ENCODE measurements around the gene ACTG2.

ACTG2 gene

GRCh38 chr2:73914667-73915066 lies 21.9 kb downstream of the ACTG2 start:
- DNase-seq (ENCODE audit: low spot score) = no peak

- no peak for DNase-seq (ENCODE audit: low spot score)
These were observed 22.7 kb downstream of the ACTG2 start for GRCh38 chr2:73915437-73915993.

DNA sequence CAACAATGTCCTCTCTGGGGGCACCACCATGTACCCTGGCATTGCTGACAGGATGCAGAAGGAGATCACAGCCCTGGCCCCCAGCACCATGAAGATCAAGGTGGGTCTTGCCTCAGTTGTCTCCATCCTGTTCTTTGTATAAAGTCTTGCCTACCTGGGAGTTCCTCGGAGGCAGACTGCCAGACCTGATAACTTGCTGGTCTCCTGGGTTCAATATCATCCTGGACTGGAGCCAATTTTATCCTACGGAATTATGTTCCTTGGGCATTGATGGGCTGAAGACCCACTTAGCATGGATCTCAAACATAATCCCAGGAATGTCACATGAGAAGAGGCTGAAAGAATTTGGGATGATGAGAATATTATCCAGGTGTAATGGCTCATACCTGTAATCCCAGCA lies 23.9 kb downstream of the ACTG2 start:
- no peak for DNase-seq (ENCODE audit: low spot score)

GRCh38 chr2:73917296-73917695 lies 24.5 kb downstream of the ACTG2 start:
- no peak for DNase-seq (ENCODE audit: low spot score)

GRCh38 chr2:73917696-73918207 lies 24.9 kb downstream of the ACTG2 start:
- DNase-seq (ENCODE audit: low spot score) = no peak

DNA sequence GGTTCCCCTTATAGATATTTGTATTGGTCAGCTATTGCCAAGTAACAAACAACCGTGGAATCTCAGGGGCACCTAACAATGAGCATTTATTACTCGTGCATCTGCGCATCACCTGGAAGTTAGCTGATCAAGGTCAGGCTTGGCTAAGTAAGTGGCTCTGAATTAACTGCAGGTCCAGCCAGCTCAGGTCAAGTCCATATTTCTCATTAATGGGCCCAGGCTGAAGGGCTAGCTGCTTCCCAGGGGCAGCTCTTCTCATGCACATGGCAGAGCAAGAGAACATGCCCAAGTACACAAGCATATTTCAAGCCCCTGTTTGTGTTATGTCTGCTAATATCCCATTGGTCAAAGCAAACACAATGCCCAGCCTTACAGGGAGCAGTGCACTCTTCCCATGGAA lies 26.0 kb downstream of the ACTG2 start:
- no peak for DNase-seq (ENCODE audit: low spot score)

DNA sequence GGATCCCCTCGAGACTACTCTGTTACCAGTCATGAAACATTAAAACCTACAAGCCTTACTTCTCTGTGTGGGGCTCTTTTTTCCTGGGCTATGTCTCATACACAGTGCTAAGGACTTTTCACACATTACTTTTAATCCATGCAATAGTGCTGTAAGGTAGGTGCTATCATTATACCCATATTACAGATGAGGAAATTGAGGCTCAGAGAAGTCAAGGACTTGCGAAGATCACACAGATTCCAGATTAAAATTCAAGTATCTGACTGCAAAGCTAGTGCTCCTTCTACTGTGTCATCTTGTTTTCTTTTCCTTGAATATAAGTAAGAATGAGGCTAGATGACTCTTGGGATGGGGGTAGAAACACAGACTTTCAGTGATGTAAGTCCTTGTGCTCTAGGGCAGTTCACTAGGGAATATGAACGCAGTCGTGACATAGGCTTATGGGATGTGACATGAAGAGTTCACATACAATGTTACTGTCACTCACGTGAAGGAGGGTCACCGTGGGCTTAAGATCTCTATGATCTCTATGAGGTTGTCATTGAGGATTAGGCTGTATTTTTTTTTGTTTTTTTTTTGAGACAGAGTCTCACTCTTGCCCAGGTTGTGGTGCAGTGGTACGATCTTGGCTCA lies 26.9 kb downstream of the ACTG2 start:
- DNase-seq (ENCODE audit: low spot score) = no peak

GRCh38 chr2:73920577-73921545 lies 28.1 kb downstream of the ACTG2 start:
- DNase-seq (ENCODE audit: low spot score) = peak; percentile 66

DNA sequence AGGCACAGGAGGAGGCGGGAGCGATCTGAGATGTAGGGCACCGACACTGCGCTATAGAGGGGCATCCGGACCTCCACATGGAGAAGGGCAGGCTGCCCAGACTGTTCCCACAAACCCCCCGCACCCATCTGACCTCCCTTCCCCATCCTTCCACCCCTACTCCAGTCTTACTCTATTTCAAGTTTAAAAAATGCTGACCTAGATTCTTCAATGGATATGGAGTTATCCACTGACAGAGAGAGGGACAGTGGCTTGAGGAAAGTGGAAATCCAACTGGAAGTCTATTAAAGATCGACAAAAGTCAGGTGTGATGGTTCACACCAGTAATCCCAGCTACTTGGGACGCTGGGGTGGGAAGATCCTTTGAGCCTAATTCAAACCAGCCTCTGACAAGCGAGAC lies 28.8 kb downstream of the ACTG2 start:
- DNase-seq (ENCODE audit: low spot score) = no peak

GRCh38 chr2:73922681-73923080 lies 29.9 kb downstream of the ACTG2 start:
- DNase-seq (ENCODE audit: low spot score) = no peak

DNA sequence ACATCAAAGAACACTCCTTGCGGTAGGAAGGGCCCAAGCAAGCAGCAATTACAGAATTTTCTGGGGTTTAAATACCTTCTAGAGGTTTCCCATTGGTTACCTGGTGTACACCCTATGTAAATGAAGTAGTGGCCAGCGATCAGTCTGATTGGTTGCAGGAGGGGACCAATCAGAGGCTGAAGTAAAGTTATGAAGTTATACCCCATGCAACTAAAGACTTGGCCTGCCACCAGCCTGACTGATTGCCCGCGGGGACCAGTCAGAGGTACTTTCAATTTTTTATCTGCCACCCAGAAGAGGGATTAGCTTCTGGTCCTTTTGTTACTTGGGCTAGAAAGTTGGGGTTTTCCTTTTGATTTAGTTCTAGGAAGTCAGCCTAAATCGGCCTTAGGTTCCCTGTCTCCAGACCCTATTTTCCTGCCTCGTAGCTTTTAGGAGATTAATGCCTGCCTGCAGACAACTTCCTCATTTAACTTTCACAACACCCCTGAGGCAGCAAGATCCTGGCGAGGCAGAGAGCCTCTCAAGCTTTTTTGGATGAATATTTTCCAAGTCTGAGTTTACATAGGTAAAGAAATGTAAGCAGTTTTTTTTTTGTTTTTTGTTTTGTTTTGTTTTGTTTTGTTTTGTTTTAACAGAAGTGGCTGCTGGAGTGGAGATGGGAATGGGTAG lies 32.4 kb downstream of the ACTG2 start:
- DNase-seq (ENCODE audit: low spot score) = peak; percentile 42

- DNase-seq (ENCODE audit: low spot score) = no peak
These were observed 33.2 kb downstream of the ACTG2 start for GRCh38 chr2:73925853-73926492.

GRCh38 chr2:73926493-73927327 lies 33.9 kb downstream of the ACTG2 start, which contains the start of gene DGUOK:
TSS of gene DGUOK (plus strand) at chr2:73926880. CDS start at chr2:73926911, 31 bp downstream.
- DNase-seq (ENCODE audit: low spot score) = peak; percentile 100

DNA sequence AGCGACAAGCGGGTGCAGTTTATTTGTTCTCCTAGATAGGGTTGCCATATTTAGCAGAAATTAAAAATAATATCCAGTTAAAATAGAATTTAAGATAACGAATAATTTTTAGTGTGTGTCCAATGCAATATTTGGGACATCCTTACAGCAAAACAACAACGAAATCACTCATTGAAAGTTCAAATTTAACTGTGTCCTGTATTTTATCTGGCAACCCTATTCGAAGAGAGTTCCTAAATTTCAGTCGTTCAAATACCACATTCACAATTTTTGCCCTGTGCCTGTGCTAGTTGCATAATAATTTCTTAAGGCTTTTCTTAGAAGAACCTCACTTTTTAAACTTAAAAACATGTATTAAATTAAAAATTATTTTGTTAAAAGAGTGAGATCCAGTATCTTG lies 34.5 kb downstream of the ACTG2 start:
- DNase-seq (ENCODE audit: low spot score) = no peak

GRCh38 chr2:73928963-73929347 lies 36.1 kb downstream of the ACTG2 start:
- DNase-seq (ENCODE audit: low spot score) = no peak

GRCh38 chr2:73930386-73930785 lies 37.6 kb downstream of the ACTG2 start:
- no peak for DNase-seq (ENCODE audit: low spot score)

DNA sequence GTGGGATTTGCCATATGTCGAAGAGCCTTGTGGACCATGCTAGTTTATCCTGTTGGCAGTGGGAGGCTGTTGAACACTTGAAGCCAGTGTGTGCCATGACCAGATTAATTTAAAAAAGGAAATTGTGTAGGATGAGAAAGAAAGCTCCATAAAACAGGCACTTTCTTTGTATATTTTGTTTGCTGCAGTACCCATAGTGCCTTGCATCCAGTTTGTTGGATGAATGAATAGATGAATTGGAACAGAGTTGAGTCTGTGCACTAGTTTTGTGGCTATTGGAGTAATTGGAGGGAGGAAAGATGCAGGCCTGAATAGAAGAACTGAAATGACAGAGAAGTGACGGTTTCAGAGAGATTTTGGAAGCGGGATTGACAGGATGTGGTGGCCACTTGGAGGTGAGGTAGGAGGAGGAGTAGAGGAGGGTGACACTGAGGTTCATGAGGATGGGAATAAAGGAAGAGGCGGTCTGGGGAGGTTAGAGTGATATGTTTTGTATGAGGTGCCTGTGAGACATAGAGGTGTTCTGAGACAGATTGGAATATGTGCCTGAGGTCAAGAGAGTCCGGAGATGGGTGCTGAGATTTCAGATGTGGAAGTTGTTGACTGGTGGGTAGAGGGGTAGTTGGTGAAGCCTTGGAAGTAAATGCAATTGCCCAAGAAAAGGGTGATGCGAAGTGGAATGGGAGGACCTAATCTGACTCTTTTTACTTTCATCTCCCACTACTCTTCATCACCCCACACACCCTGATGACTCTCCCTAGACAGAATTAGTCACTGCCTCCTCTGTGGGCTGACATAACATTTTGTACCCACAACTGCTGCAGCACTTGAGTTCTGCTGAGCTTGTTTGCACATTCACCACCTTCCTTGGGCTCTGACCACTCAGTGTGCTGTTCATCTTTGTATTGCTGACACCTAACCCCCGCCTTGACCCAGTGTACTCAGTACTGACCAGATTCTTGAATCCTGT lies 39.0 kb downstream of the ACTG2 start:
- DNase-seq (ENCODE audit: low spot score) = no peak

DNA sequence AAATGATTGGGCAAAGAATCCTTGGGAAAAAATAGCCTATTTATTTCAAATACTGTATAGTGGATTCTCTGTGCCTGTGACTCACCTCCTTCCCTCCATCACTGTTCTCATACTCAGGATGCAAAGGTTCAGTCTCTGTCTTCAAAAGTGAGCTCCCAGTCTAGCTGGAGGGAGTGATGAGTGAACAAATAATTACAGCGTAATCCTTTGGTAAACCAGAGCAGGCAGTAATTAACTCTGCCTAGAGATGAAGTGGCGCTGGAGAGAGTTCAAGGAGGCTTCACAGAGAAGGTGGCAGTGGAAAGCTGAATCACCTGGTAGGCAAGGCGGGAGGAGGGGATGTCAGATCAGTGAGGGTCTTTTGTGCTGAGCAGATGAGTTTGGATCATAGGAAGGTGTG lies 40.4 kb downstream of the ACTG2 start:
- DNase-seq (ENCODE audit: low spot score) = no peak

DNA sequence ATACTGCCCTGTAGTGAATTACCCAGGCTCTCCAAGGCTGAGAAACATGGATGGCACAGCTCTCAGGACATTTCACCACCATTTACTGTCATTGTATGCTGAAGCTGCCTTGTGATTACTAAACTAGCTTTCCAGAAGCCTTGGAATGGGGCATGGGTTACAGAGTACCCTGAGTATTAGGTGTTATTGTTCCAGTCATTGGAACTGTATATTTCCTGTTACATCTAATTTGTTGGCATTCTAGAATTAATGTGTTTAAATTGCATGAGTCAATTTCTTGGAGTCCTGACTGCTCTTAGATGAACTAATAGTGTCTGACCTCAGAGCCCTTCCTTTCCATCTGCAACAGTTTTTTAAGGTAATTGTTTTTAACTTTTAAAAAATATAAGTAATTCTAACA lies 42.8 kb downstream of the ACTG2 start:
- DNase-seq (ENCODE audit: low spot score) = no peak
